ENCODE data around the gene TRIM44.

- TF ChIP-seq CTCF (conservative IDR thresholded peaks at IDR 0.05; ENCODE audit: low read length): no peak
- TF ChIP-seq EZH2phosphoT487 (IDR thresholded peaks at IDR 0.05; ENCODE audit: borderline replicate concordance, low read depth, low read length): no peak
These were observed 132.3 kb downstream of the TRIM44 start for GRCh38 chr11:35794850-35795249.
